ENCODE data around the gene FAM110A. TPM values are rescaled to one million over a fixed set of nuclear protein-coding genes. Genes with fewer than 3 reads are reported as not detected.
"Not testable (repeated sequence)": the region's sequence is repeated elsewhere in the genome, so short reads cannot be mapped to it uniquely, and the experiment has no call there.

Gene FAM110A
- total RNA-seq, 2 experiments from 2014 or later = 21.3 to 21.4 TPM

- peaks cover 8% of the 10 kb centered on the region for H3K4me1 Mint-ChIP-seq
- H3K27ac Mint-ChIP-seq = no peak overlapping the region
- no peaks in the 10 kb centered on the region for H3K36me3 Mint-ChIP-seq
- H3K9me3 Mint-ChIP-seq = no peaks in the 10 kb centered on the region
- DNase-seq = no peak
- no peaks in the 10 kb centered on the region for H3K27me3 Mint-ChIP-seq
- no peak overlapping the region for H3K4me3 Mint-ChIP-seq
Observed at GRCh38 chr20:819680-820322, 13.7 kb upstream of the FAM110A start.

GRCh38 chr20:820323-820953, 13.1 kb upstream of the FAM110A start:
- no peak overlapping the region for H3K4me3 Mint-ChIP-seq
- peaks cover 8% of the 10 kb centered on the region for H3K4me1 Mint-ChIP-seq
- H3K27ac Mint-ChIP-seq = no peak overlapping the region
- no peaks in the 10 kb centered on the region for H3K27me3 Mint-ChIP-seq
- no peaks in the 10 kb centered on the region for H3K36me3 Mint-ChIP-seq
- DNase-seq = no peak
- no peaks in the 10 kb centered on the region for H3K9me3 Mint-ChIP-seq

- no peaks in the 10 kb centered on the region for H3K27me3 Mint-ChIP-seq
- no peak for DNase-seq
- no peak overlapping the region for H3K4me3 Mint-ChIP-seq
- peaks cover 4% of the 10 kb centered on the region for H3K4me1 Mint-ChIP-seq
- no peaks in the 10 kb centered on the region for H3K9me3 Mint-ChIP-seq
- no peaks in the 10 kb centered on the region for H3K36me3 Mint-ChIP-seq
- H3K27ac Mint-ChIP-seq = no peak overlapping the region
Observed at GRCh38 chr20:821046-821730, 12.3 kb upstream of the FAM110A start.

- Mint-ChIP-seq H3K36me3 (no peaks in the 10 kb centered on the region), H3K4me1 (peaks cover 4% of the 10 kb centered on the region), H3K27me3 (no peaks in the 10 kb centered on the region), H3K9me3 (no peaks in the 10 kb centered on the region), H3K27ac (no peak overlapping the region), H3K4me3 (no peak overlapping the region)
- no peak for DNase-seq
Observed at GRCh38 chr20:821731-822065, 11.8 kb upstream of the FAM110A start.

GRCh38 chr20:822651-823573, 10.6 kb upstream of the FAM110A start:
- H3K27ac Mint-ChIP-seq = no peak overlapping the region
- no peaks in the 10 kb centered on the region for H3K36me3 Mint-ChIP-seq
- DNase-seq = no peak
- H3K4me3 Mint-ChIP-seq = no peak overlapping the region
- H3K9me3 Mint-ChIP-seq = no peaks in the 10 kb centered on the region
- peaks cover 4% of the 10 kb centered on the region for H3K4me1 Mint-ChIP-seq
- no peaks in the 10 kb centered on the region for H3K27me3 Mint-ChIP-seq

GRCh38 chr20:823574-823902, 10.0 kb upstream of the FAM110A start:
- H3K4me1 Mint-ChIP-seq = peaks cover 4% of the 10 kb centered on the region
- no peaks in the 10 kb centered on the region for H3K9me3 Mint-ChIP-seq
- DNase-seq = no peak
- no peaks in the 10 kb centered on the region for H3K27me3 Mint-ChIP-seq
- H3K4me3 Mint-ChIP-seq = no peak overlapping the region
- H3K27ac Mint-ChIP-seq = no peak overlapping the region
- no peaks in the 10 kb centered on the region for H3K36me3 Mint-ChIP-seq

- no peak overlapping the region for H3K27ac Mint-ChIP-seq
- H3K36me3 Mint-ChIP-seq = no peaks in the 10 kb centered on the region
- H3K4me3 Mint-ChIP-seq = no peak overlapping the region
- no peaks in the 10 kb centered on the region for H3K9me3 Mint-ChIP-seq
- H3K4me1 Mint-ChIP-seq = peaks cover 4% of the 10 kb centered on the region
- H3K27me3 Mint-ChIP-seq = no peaks in the 10 kb centered on the region
- no peak for DNase-seq
Observed at GRCh38 chr20:824490-824889, 9.0 kb upstream of the FAM110A start.

GRCh38 chr20:824916-825315, 8.6 kb upstream of the FAM110A start:
- H3K27me3 Mint-ChIP-seq = no peaks in the 10 kb centered on the region

GRCh38 chr20:825710-826421, 7.6 kb upstream of the FAM110A start:
- H3K9me3 Mint-ChIP-seq = no peaks in the 10 kb centered on the region
- no peaks in the 10 kb centered on the region for H3K36me3 Mint-ChIP-seq
- H3K27me3 Mint-ChIP-seq = no peaks in the 10 kb centered on the region
- H3K27ac Mint-ChIP-seq = no peak overlapping the region
- H3K4me1 Mint-ChIP-seq = peaks cover 2% of the 10 kb centered on the region
- no peak for DNase-seq
- no peak overlapping the region for H3K4me3 Mint-ChIP-seq

More at GRCh38 chr20:824916-825315, 8.6 kb upstream of the FAM110A start:
- no peaks in the 10 kb centered on the region for H3K36me3 Mint-ChIP-seq
- H3K9me3 Mint-ChIP-seq = no peaks in the 10 kb centered on the region
- no peak overlapping the region for H3K27ac Mint-ChIP-seq
- peaks cover 4% of the 10 kb centered on the region for H3K4me1 Mint-ChIP-seq
- H3K4me3 Mint-ChIP-seq = no peak overlapping the region
- DNase-seq = no peak

- Mint-ChIP-seq H3K27ac (no peak overlapping the region), H3K4me1 (peaks cover 2% of the 10 kb centered on the region)
Observed at GRCh38 chr20:826695-827323, 6.7 kb upstream of the FAM110A start.

GRCh38 chr20:827981-828380, 5.5 kb upstream of the FAM110A start:
- not testable (repeated sequence) for DNase-seq, H3K4me1 Mint-ChIP-seq, H3K36me3 Mint-ChIP-seq

More at GRCh38 chr20:826695-827323, 6.7 kb upstream of the FAM110A start:
- H3K36me3 Mint-ChIP-seq = no peaks in the 10 kb centered on the region
- DNase-seq = no peak
- H3K4me3 Mint-ChIP-seq = no peak overlapping the region
- no peaks in the 10 kb centered on the region for H3K27me3 Mint-ChIP-seq
- no peaks in the 10 kb centered on the region for H3K9me3 Mint-ChIP-seq

GRCh38 chr20:828987-829386, 4.5 kb upstream of the FAM110A start:
- DNase-seq = no peak
- Mint-ChIP-seq H3K36me3 (no peaks in the 10 kb centered on the region), H3K9me3 (no peaks in the 10 kb centered on the region), H3K4me3 (no peak overlapping the region), H3K4me1 (peaks cover 4% of the 10 kb centered on the region), H3K27ac (no peak overlapping the region), H3K27me3 (no peaks in the 10 kb centered on the region)

More at GRCh38 chr20:827981-828380, 5.5 kb upstream of the FAM110A start:
- H3K27ac Mint-ChIP-seq, H3K4me3 Mint-ChIP-seq, H3K27me3 Mint-ChIP-seq, H3K9me3 Mint-ChIP-seq: not testable (repeated sequence)

GRCh38 chr20:829551-829950, 4.0 kb upstream of the FAM110A start:
- DNase-seq = no peak
- Mint-ChIP-seq H3K4me1 (peaks cover 4% of the 10 kb centered on the region), H3K27me3 (no peaks in the 10 kb centered on the region), H3K4me3 (no peak overlapping the region), H3K27ac (no peak overlapping the region), H3K36me3 (no peaks in the 10 kb centered on the region), H3K9me3 (no peaks in the 10 kb centered on the region)

- H3K9me3 Mint-ChIP-seq = no peaks in the 10 kb centered on the region
- no peak for DNase-seq
- no peak overlapping the region for H3K27ac Mint-ChIP-seq
- no peak overlapping the region for H3K4me3 Mint-ChIP-seq
- H3K36me3 Mint-ChIP-seq = no peaks in the 10 kb centered on the region
- H3K4me1 Mint-ChIP-seq = peaks cover 9% of the 10 kb centered on the region
- H3K27me3 Mint-ChIP-seq = no peaks in the 10 kb centered on the region
Observed at GRCh38 chr20:830011-830521, 3.4 kb upstream of the FAM110A start.
